GM21381 (cell line): ENCODE data around the gene C16orf86.
"Not testable (repeated sequence)": the region's sequence is repeated elsewhere in the genome, so short reads cannot be mapped to it uniquely, and the experiment has no call there.

ENCODE experiments used
- ATAC-seq: cut with Tn5 transposase; IDR thresholded peaks from one replicate; pipeline ENCODE4 v1.9.1; 2021; ENCODE audit warnings: mild to moderate bottlenecking, moderate library complexity; ENCODE audit not compliant: unreplicated experiment

Gene C16orf86

DNA sequence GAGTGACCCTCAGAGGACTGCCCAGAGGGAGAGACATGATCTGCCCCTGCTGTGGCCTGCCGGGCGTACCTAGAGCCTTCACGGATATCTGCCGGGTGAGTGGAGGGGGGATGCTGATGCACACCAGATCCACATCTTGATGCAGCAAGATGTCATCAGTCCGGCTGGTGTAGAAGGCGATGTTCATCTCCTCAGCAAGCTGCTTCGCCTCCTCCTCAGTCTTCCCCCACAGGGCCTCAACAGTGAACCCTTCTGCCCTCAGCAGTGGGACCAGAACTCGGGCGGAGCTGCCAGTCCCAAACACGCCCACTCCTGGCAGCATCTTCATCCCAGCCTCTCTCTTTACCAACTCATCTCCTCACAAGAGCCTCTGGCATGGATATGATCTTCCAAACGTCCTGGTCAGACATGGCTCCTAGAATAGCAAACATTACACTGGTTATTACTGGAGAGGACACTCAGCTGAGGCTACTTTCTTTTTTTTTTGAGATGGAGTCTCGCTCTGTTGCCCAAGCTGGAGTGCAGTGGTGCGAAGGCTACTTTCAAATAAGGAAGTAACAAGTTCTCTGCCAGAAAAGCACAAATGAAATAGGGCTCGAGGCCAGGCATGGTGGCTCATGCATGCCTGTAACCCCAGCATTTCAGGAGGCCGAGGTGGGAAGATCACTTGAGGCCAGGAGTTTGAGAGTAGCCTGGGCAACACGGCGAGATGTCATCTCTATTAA, 18.9 kb downstream of the C16orf86 start:
- no peak for ATAC-seq

DNA sequence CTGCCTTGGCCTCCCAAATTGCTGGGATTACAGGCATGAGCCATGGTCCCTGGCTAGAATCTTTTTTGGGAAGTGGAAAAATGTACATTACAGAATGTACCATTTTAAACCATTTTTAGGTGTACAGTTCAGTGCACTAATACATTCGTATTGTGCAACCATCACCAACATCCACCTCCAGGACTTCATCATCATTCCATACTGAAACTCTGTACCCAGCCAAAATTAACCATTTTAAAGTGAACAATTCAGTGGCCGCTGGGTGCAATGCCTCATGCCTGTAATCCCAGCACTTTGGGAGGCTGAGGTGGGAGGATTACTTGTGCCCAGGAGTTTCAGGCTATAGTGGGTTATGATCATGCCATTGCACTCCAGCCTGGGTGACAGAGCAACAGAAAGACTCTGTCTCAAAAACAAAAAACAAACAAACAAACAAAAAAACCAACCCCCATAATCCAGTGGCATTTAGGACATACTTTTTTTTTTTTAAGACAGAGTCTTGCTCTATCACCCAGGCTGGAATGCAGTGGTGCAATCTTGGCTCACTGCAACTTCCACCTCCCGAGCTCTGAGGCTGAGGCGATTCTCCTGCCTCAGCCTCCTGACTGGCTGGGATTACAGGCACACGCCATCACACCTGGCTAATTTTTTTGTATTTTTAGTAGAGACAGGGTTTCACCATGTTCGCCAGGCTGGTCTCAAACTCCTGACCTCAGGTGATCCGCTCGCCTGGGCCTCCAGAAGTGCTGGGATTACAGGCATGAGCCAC, 27.1 kb downstream of the C16orf86 start:
- not testable (repeated sequence) for ATAC-seq

DNA sequence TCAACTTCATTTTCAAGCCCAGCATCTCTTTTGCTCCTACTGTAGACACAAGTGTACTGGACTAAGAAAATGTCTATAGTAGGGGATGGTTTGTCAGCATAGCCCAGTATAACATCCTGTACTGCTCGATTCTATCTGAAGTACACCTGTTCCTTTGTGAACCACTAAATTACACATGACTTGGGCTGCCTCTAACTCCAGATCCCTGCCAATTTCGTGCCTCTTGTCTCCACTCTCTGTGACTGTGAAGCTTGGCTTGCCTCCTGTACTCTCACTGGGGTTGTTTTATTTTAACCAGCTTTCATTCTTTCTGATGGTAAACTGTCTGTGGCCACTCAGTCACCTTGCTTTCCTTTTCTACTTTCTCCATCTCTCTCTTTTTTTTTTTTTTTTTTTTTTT, 28.0 kb downstream of the C16orf86 start:
- ATAC-seq: no peak

DNA sequence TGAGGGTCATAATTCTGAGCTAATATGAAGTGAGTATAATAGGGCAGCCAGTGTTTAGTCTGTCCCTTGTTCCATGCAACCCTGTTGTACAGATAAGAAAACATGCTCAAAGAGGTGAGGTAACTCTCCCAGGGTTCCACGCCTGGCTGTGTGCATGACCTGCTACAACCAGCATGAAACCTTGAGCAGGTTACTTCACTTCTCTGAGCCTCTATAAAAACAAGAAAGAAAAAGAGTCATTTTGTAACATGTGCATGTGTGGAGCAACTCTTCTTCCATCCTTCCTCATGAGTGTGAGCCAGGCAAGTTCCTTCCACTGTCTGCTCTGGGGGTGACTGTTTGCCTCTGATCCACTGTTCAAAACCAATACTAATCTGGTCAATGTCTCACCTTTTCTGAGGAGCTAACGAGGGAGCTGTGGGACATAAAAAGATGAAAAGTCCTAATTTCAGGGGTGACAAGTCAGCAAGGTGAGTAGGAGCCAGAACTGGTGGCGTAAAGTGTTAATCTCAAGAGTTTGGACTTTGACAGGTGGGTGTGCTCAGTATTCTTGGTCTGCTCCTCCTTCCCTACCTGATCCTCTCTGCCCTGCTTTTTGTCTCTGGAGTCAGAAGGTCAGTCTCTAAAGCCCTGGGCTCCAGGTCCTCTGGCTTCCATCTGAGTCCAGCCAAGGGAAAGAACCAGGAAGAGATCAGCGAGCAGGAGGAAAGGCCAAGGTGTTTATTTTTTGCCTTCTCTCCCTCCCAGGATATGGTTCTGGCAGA, 31.0 kb downstream of the C16orf86 start:
- no peak for ATAC-seq

DNA sequence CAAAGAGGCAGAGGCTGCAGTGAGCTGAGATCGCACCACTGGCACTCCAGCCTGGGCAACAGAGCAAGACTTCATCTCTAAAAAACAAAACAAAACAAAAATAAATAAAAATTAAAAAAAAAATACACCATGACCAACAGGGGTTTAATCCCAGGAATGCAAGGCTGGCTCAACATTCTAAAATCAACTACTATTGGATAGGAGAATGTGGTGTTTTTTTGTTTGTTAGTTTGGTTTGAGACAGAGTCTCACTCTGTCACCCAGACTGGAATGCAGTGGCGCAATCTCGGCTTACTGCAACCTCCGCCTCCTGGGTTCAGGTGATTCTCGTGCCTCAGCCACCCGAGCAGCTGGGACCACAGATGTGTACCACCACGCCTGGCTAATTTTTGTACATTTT, 32.7 kb downstream of the C16orf86 start:
- ATAC-seq: no peak

DNA sequence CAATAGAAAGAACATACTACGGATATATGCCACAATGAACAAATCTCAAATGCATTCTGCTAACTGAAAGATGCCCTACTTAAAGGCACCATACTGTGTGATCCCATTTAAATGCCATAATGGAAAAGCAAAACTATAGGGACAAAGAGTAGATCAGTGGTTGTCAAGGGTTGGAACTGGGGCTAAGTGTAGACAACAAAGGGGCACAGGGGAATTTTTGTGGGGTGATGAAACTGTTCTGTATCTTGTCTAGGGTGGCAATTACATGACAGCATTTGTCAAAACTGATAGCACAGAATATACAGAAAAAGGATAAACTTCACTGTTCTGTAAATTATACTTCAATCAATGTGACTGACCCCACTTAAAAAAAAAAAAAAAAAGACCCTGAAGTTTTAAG, 34.8 kb downstream of the C16orf86 start:
- ATAC-seq: no peak

DNA sequence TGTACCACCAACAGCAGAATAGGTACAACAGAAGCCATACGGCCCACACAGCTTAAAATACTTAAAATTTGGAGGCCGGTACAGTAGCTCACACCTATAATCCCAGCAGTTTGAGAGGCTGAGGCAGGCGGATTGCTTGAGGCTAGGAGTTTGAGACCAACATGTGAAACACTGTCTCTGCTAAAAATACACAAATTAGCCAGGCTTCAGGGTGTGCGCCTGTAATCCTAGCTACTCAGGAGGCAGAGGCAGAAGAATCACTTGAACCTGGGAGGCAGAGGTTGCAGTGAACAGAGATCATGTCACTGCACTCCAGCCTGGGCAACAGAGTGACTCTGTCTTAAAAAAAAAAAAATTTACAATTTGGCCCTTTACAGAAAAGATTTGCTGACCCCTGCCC, 35.5 kb downstream of the C16orf86 start:
- no peak for ATAC-seq

DNA sequence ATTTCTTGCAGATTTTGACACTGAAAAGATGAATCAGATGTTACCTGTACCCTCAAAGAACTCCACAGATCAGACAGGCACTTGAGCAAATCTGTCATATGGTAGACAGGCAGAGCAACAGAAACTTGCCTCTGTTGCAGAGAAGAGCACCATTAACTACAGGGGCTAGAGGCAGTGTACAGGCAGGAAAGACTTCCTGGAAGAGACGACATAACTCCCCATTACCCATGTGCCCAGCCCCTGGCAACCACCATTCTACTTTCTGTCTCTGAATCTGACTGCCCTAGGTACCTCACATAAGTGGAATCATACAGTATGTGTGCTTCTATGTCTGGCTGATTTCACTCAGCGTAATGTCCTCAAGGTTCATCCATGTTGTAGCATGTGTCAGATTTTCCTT, 37.0 kb downstream of the C16orf86 start:
- no peak for ATAC-seq

DNA sequence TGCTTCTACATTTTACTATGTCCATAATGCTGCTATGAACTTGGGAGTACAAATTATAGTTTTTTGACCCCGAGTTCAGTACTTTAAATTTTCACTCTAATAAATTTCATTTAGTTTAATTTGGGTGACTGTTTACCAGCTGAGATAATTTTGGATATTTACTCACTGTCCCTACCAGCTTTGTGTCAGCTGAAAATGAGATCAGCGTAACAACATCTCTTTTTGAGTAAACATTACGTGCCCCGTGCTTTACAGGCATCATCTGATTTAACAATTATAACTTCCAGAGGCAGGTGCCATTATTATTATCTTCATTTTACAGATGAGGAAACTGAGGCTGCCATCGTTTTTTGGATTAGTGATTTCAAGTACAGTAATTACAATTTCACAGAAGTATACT, 37.5 kb downstream of the C16orf86 start:
- no peak for ATAC-seq

DNA sequence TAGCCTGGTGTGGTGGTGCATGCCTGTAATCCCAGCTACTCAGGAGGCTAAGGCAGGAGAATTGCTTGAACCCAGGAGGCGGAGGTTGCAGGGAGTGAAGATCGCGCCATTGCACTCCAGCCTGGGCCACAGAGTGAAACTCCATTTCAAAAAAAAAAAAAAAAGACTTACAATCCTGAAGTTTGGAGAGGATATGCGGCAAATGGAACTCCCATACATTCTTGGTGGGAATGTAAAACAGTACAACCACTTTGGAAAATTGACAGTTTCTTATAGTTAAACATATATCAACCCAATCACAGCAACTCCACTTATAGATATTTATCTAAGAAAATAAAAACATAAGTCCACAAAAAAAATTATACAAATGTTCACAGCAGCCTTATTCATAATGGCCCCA, 40.6 kb downstream of the C16orf86 start:
- ATAC-seq: no peak

DNA sequence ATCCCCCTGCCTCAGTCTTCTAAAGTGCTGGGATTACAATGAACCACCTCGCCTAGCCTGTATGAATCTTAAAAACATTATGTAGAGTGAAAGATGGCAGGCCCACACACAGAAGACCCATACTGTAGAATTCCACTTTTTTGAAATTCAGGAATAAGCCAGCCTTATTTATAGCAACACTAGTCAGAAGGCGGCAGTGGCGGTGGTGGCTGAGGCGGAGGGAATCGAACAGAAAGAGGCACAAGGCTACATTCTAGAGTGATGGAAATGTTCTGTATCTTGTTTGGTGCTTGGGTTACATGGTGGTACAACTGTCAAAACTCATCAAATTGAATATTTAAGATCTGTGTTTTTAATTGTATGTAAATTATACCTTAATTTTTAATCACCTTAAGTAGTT, 41.2 kb downstream of the C16orf86 start:
- ATAC-seq: no peak

DNA sequence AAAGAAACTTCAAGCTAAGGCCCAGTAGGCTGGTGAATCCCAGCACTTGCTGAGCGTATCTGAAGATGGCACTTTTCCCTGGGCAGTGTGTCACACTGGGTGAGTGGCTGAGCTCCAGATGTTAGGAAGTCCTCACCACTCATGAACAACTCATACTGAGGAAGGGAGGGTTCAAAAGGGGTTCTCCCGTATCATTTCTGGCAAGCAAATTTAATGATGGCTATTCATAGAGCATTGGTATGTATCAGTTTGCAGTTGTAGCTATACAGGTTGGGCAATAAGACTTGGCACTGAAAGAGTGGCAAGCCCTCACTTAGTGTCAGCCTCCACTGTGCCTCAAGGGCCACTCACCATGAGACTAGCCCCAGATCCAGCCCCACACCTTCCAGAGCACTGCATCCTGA, 41.8 kb downstream of the C16orf86 start:
- no peak for ATAC-seq

DNA sequence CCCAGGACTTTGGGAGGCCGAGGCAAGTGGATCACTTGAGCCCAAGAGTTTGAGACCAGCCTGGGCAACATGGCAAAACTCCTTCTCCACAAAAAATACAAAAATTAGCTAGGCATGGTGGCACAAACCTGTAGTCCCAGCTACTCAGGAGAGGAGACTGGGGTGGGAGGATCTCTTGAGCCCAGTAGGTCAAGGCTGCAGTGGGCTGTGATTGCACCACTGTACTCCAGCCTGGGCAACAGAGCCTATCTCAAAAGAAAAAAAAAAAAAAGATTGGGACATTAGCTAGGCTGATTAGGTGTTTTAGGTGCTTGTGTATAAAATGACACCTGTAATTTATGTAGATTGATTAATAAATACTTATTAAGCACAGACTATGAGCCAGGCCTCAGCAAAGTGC, 42.4 kb downstream of the C16orf86 start:
- ATAC-seq: no peak

DNA sequence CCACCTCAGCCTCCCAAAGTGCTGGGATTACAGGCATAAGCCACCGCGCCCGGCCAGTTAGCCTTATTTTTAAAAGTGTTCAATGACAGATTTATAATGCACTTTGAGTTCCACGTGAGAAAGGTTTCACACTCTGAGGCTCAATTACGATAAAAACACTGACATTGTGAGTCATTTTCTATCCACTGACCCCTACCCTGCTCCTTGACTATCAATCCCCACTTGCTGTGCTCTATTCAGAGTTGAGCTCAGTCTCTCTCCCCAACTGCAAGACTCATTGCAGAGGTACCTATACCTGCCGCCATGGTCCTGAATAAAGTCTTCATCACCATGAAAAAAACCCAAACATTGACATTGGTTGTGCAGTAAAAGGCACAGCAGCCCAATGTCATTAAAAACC, 44.0 kb downstream of the C16orf86 start:
- no peak for ATAC-seq

DNA sequence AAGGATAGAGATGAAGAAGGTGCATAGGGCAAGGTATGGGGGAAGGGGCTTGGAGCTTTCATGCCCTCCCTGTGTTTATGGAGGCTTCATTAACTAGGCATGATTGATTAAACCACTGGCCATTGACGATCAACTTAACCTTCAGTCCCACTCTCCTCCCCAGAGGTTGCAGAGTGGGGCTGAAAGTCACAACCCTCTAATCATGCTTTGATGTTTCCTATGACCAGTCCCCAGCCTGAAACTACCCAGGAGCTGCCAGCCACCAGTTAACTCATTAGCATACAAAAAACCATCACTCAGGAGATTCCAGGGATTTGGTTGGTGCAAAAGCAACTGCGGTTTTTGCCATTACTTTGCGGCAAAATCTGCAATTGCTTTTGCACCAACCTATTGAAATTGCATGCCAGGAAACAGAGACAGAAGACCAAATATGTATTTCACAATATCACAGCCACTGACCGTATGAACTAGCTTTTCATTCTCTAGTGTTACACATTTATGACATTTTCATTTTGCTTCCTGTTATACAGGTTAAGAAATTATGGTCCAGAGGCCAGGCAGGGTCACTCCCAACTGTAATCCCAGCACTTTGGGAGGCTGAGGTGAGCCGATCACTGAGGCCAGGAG, 47.1 kb downstream of the C16orf86 start:
- ATAC-seq: no peak

DNA sequence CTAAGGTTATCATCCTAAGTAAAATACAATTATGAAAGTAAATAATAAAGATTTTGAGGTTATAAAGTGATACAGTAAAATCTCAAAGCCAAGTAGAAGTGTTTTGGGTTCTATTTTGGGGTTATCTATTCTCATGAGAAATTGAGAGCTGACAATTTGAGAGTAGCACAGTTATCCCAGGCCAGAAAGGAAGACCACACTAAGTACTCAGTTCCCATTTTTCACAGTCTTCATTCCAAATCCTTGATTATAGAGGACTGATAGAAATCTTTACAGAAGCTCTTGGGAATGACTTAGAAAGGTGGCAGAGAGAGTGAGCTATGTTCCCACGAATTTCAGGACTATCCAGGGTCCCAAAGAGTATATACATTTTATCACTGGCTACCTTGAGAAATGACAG, 47.9 kb downstream of the C16orf86 start:
- ATAC-seq: no peak

DNA sequence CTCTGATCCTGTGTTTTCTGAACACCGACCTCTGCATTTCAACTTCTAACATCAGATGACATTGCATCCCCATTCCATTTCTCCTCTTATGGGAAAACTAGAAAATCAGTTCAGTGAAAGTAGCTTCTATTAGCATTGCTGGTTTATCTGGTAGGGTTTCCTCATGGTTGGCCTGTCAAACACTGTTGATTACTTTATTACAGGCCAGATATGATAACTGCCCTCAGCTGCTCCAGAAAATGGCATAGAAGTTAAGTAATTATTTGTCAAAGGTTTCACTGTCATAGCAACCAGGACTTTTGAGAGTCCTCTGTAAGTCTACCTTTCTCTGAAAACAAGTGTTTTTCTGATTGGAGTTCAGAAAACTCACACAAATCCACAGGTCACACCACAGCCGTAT, 49.5 kb downstream of the C16orf86 start:
- ATAC-seq: no peak
